Lower leg skin (tissue), 3 donors: ENCODE measurements around the gene CLEC7A.

ENCODE experiments used
- CTCF ChIP-seq, 3 donors: fragments of 450-650 bp; IDR thresholded peaks; one replicate each; pipeline ENCODE4 v1.5.1; 2016; ENCODE audit warnings: antibody characterized with exemption in 3 of 3, mild to moderate bottlenecking in 3 of 3, moderate library complexity in 2 of 3
- POLR2A ChIP-seq, 2 donors: fragments of 450-650 bp; IDR thresholded peaks; one replicate each; pipeline ENCODE4 v1.6.1; 2016 to 2017; ENCODE audit warnings: antibody characterized with exemption in 2 of 2, mild to moderate bottlenecking in 1 of 2, moderate library complexity in 1 of 2

DNA sequence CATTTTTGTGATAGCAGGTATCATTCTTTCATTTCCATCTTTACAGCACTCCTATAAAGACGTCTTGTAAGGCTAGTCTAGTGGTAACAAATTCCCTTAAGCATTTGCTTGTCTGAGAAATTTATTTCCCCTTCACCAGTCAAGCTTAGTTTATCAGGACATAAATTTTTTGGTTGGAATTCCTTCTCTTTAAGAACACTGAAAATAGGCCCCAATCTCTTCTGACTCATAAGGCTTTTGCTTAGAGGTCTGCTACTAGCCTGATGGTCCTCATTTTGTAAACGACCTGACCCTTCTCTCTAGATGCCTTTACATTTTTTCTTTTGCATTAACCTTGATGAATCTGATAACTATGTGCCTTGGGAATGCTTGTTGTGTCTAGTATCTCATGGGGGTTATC is 21.6 kb upstream of the CLEC7A start:
- TF ChIP-seq CTCF (IDR thresholded peaks at IDR 0.05) = no peak
- no peak for TF ChIP-seq POLR2A (IDR thresholded peaks at IDR 0.05)
